HG03097 (cell line): Measurements from ENCODE around the gene ENPP7.

Experiments
- ATAC-seq: cut with Tn5 transposase; IDR thresholded peaks from one replicate; pipeline ENCODE4 v1.9.1; 2021; ENCODE audit not compliant: unreplicated experiment, low FRiP score

Gene ENPP7

GRCh38 chr17:79789943-79790804, 59.4 kb downstream of the ENPP7 start:
- ATAC-seq = no peak

- ATAC-seq = no peak
Observed at GRCh38 chr17:79790805-79791734, 60.3 kb downstream of the ENPP7 start.

GRCh38 chr17:79791735-79792161, 61.0 kb downstream of the ENPP7 start:
- no peak for ATAC-seq
